HG02571 (cell line): Measurements from ENCODE around the gene RAD23A.
"Not testable (repeated sequence)": the region's sequence is repeated elsewhere in the genome, so short reads cannot be mapped to it uniquely, and the experiment has no call there.

Source experiments
- ATAC-seq: cut with Tn5 transposase; IDR thresholded peaks from one replicate; pipeline ENCODE4 v1.9.1; 2021; ENCODE audit warnings: mild to moderate bottlenecking, moderate library complexity; ENCODE audit not compliant: unreplicated experiment

The RAD23A gene

GRCh38 chr19:12937927-12938778 lies 7.5 kb upstream of the RAD23A start, which contains the start of gene CALR:
Gene CALR, plus strand, starts transcription at chr19:12938609. Its CDS starts 71 bp downstream, at chr19:12938680.
- ATAC-seq = peak; percentile 86

GRCh38 chr19:12938779-12939601 lies 6.7 kb upstream of the RAD23A start:
- no peak for ATAC-seq

- ATAC-seq = no peak
Measured at GRCh38 chr19:12939975-12940423, 5.7 kb upstream of the RAD23A start.

- ATAC-seq = no peak
Measured at GRCh38 chr19:12940897-12941296, 4.8 kb upstream of the RAD23A start.

DNA sequence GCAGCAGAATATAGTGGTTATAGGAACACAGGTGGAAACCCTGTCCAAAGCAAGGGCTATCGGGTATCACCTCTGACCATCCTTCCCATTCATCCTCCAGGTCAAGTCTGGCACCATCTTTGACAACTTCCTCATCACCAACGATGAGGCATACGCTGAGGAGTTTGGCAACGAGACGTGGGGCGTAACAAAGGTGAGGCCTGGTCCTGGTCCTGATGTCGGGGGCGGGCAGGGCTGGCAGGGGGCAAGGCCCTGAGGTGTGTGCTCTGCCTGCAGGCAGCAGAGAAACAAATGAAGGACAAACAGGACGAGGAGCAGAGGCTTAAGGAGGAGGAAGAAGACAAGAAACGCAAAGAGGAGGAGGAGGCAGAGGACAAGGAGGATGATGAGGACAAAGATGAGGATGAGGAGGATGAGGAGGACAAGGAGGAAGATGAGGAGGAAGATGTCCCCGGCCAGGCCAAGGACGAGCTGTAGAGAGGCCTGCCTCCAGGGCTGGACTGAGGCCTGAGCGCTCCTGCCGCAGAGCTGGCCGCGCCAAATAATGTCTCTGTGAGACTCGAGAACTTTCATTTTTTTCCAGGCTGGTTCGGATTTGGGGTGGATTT lies 2.1 kb upstream of the RAD23A start:
- ATAC-seq = no peak

DNA sequence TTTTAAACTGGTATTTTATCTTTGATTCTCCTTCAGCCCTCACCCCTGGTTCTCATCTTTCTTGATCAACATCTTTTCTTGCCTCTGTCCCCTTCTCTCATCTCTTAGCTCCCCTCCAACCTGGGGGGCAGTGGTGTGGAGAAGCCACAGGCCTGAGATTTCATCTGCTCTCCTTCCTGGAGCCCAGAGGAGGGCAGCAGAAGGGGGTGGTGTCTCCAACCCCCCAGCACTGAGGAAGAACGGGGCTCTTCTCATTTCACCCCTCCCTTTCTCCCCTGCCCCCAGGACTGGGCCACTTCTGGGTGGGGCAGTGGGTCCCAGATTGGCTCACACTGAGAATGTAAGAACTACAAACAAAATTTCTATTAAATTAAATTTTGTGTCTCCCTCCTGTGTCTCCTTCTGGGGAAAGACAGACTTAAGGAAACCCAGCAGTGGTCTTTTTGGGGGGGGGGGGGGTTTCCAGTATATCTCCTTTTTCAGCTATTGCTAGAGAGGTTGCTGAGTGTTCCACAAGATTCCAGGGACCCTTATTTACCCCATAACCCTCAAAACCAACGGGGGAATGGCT lies 1.5 kb upstream of the RAD23A start:
- ATAC-seq = no peak

DNA sequence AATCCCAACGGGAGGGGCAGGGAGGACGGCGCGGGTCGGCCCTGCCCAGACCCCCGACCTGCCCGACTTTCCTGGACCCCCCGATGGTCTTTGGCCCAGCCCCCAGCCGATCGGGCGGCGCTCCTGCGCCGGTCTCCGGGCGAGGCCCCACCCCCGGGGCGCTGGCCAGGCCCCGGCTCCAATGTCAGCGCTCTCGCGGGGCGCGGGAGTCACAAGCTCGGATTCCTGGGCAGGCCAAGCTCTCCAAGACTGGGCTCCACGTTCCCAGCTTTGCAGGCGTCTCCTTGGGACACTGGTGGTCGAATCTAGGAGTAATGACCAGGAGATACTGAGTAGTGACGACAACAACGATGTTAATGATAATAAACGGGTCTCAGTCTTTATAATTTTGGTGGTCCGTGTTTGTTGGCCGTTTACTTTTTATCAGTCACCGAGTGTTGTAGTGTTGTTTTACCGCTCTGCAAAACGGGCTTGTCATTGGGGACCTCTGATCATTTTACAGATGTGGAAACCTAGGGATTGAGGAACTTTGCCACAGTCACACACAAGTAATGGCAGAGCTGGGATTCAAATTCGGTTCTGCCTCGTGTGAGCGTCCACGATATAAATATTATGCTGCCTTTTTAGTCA lies 545 bp downstream of the RAD23A start:
- ATAC-seq = peak; percentile 33

DNA sequence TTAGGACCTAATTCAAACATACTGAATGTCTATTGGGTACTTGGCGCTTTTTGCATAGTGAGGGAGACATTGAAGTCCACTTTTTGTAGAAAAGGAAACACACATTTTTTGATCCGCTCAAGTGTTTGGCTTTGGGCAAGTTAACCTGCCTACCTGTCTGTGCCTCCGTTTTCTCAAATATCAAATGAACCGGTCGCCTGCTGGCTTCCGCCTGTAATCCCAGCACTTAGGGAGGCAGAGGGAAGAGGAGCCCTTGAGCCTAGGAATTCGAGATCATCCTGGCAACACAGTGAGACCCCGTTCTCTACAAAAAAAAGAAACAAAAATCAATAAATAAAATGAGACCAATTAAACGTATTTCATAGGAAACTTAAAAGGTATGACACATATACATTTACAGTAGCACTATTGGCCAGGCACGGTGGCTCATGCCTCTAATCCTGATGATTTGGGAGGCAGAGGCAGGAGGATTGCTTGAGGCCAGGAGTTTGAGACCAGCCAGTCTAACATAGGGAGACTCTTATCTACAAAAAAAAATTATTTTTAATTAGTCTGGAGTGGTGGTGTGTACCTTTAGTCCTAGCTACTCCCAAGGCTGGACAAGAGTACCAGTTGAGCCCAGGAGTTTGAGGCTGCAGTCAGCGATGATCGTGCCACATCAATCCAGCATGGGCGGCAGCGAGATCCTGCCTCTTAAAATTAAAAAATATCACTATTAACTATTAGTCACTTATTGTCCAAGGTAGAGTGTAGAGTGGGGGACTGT lies 1.3 kb downstream of the RAD23A start:
- no peak for ATAC-seq

DNA sequence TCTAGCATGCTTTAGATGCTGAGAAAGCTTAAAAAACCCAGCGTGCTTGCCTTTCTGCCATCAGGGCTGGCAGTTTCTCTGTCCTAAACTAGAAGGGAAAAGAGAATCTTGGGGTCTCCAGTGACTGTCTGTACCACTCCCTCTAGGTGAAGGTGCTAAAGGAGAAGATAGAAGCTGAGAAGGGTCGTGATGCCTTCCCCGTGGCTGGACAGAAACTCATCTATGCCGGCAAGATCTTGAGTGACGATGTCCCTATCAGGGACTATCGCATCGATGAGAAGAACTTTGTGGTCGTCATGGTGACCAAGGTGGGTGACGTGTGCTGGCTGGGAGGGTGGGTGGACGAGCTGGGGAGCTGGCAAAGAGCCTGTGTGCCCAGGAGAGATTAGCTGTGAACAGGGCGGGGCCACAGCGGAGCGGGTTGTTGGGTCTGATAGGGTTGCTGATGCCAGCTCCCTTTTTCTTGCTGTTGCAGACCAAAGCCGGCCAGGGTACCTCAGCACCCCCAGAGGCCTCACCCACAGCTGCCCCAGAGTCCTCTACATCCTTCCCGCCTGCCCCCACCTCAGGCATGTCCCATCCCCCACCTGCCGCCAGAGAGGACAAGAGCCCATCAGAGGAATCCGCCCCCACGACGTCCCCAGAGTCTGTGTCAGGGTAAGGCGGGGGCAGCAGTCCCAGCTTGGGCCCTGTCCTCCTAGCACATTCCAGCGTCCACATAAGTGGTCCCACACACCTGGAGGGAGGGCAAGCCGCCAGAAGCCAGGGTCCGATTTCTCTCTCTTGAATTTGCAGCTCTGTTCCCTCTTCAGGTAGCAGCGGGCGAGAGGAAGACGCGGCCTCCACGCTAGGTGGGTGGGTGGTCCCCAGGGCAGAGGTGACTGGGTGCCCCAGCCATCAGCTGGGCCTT lies 2.3 kb downstream of the RAD23A start:
- ATAC-seq = no peak

GRCh38 chr19:12948612-12949362 lies 3.1 kb downstream of the RAD23A start:
- no peak for ATAC-seq

DNA sequence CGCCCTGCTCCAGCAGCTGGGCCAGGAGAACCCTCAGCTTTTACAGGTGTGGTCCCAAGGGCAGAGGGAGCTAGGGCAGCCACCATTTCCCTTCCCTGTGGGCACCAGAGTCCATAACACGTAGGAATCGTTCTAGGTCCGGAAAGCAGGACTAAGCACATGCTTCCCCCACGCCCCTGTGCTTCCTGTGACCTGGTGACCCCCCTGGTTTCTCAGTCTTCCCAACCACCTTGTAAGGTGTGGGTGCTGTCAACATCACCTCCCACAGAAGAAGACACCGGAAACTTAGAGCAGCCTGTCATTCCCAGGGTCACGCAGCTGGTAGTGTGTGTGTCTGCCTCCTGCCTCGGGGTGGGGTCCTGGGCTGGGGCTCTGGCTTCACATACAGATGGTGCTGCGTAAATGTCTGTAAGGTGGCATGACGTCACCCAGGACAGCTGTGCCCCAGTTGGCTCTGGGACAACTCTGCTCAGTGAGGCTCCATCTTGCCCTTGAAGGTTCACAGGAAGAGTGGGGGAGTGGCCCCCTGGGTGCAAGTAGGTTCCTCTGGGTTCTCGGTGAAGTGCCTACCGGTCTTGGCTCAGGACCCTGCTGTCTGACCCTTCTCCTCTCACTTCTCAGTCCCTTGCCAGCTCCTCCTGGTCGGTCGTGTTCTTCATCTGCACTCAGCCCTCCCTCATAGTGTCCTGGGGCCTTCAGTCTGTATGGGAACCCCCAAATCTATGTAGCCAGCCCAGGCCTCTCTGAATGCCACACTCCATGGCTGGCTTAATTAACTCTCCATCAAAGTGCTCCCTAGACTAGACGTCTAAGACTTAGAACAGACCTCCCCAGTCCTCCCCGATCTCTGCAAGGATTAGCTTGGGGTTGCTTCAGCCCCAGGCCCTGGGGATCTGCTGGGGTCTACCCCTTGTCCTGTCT lies 4.0 kb downstream of the RAD23A start:
- ATAC-seq = no peak

DNA sequence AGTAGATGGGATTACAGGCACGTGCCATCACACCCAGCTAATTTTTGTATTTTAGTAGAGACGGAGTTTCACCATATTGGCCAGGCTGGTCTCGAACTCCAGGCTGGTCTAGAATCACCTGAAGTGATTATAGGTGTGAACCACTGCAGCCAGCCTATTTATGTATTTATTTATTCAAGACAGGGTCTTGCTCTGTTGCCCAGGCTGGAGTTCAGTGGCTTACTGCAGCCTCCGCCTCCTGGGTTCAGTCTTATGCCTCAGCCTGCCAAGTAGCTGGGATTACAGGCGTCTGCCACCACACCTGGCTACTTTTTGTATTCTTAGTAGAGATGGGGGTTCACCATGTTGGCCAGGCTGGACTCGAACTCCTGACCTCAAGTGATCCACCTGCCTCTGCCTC lies 6.4 kb downstream of the RAD23A start:
- not testable (repeated sequence) for ATAC-seq

DNA sequence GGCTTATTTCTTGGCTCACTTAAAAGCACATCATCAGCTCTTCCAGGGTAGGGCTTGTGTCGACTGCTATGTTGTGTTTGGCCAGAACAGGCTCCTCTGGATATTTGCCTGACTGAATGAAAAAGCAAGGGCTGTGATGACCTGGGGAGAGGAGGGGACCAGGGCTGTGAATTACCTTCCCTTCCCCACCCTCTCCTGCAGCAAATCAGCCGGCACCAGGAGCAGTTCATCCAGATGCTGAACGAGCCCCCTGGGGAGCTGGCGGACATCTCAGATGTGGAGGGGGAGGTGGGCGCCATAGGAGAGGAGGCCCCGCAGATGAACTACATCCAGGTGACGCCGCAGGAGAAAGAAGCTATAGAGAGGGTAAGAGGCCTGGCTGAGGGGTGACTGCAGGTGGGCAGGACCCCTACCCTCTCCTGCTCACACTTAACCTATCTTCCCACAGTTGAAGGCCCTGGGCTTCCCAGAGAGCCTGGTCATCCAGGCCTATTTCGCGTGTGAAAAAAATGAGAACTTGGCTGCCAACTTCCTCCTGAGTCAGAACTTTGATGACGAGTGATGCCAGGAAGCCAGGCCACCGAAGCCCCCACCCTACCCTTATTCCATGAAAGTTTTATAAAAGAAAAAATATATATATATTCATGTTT lies 7.0 kb downstream of the RAD23A start:
- no peak for ATAC-seq

GRCh38 chr19:12953138-12953798 lies 7.6 kb downstream of the RAD23A start:
- no peak for ATAC-seq

DNA sequence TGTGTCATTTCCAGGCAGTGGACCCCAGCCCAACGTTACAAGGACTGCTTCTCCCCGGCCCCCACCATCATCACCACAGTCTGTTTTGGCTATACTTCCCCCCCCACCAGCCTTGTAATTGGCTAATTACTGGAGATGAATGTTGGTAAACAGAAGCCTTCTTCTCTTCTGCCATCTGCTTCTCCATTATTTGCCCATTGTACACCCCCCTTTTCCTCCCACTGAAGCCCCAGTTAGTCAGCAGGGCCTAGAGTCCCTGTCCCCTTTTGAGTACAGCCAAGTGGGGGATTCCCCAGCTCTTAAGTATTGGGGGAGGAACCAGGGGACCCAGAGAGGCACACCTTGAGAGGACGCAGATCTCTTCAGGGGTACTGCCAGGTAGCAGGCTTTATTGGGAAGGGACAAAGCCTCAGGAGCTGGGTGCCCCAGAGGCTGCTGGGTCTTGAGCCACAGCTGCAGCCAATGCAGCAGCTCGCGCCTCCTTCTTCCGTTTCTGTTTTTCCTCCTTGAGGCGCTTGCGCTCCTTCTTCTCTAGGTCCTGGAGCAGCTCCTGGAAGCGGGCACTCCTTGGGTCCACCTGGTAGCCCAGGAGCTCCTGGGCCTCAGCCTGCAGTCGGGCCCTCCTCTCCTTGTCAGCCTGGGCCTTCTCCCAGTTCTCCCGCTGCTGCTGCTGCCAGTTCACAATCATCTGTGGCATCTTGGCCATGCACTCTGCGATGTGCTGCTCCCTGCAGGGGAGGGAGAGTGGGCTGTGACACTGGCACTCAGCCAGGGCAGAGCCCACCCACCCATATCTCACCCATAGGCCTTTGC lies 8.3 kb downstream of the RAD23A start:
- ATAC-seq = no peak
